Measurements from ENCODE around the gene GBP7.

DNA sequence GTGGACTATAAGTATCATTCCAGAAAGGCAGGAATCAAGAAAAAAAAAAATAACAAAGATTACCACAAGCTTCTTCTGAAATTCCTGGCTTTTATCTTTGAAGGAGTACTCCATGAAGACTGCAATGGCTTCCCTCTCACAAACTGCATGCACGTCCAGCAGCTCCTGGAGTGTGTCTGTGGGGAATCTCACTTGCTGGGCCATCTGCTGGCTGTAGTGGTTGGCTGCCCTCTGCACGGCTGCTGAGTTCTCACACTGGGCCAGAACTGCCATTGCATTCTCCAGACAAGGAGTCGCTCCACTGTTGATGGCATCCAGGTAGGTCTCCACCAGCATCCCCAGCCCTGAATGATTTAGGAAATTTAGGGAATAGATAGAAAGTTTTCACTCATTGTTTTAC, 26.6 kb downstream of the GBP7 start:
- TF ChIP-seq, protein P1, sequence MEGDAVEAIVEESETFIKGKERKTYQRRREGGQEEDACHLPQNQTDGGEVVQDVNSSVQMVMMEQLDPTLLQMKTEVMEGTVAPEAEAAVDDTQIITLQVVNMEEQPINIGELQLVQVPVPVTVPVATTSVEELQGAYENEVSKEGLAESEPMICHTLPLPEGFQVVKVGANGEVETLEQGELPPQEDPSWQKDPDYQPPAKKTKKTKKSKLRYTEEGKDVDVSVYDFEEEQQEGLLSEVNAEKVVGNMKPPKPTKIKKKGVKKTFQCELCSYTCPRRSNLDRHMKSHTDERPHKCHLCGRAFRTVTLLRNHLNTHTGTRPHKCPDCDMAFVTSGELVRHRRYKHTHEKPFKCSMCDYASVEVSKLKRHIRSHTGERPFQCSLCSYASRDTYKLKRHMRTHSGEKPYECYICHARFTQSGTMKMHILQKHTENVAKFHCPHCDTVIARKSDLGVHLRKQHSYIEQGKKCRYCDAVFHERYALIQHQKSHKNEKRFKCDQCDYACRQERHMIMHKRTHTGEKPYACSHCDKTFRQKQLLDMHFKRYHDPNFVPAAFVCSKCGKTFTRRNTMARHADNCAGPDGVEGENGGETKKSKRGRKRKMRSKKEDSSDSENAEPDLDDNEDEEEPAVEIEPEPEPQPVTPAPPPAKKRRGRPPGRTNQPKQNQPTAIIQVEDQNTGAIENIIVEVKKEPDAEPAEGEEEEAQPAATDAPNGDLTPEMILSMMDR (IDR thresholded peaks at IDR 0.05) = peak; percentile 32
- no peak for TF ChIP-seq EZH2 (IDR thresholded peaks at IDR 0.05)
